ENCODE results near the gene EFNA5.

- TF ChIP-seq POLR2AphosphoS5 (IDR thresholded peaks at IDR 0.05; ENCODE audit: low read depth, low read length) (no peak), SPI1 (IDR thresholded peaks at IDR 0.05; ENCODE audit: low read depth, low read length) (no peak)
These were observed 128.3 kb downstream of the EFNA5 start for GRCh38 chr5:107542428-107542827.
